ENCODE measurements around the gene LRRC26. TPM values are rescaled to one million over a fixed set of nuclear protein-coding genes. Genes with fewer than 3 reads are reported as not detected.

The LRRC26 gene
- total and polyA plus RNA-seq, 7 donors: 0.68 to 6.3 (median 1.3) TPM; not detected in 3

DNA sequence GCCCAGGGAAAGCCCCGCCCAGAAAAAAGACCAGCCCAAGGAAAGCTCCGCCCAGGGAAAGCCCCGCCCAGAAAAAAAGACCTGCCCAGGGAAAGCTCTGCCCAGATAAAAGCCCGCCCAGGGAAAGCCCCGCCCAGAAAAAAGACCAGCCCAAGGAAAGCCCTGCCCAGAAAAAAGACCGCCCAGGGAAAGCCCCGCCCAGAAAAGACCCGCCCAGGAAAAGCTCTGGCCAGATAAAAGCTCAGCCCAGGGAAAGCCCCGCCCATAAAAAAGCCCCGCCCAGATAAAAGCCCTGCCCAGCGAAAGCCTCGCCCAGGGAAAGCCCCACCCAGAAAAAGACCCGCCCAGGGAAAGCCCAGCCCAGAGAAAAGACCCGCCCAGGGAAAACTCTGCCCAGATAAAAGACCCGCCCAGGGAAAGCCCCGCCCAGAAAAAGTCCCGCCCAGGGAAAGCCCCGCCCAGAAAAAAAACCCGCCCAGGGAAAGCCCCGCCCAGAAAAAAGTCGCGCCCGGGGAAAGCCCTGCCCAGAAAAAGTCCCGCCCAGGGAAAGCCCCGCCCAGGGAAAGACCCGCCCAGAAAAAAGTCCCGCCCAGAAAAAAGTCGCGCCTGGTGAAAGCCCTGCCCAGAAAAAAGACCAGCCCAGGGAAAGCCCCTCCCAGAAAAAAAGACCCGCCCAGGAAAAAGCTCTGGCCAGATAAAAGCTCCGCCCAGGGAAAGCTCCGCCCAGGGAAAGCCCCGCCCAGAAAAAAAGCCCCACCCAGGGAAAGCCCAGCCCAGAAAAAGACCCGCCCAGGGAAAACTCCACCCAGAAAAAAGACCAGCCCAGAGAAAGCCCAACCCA, 19.0 kb downstream of the LRRC26 start:
- 18 to 35% methylated on average over 34 of the region's 34 CpGs for WGBS, 2 donors
- H3K4me3 ChIP-seq: no peak overlapping the region
- no peaks in the 10 kb centered on the region for H3K9me3 ChIP-seq
- H3K4me1 ChIP-seq: peaks cover 0 to 5% (median 0%) of the 10 kb centered on the region in 4 donors
- no peak overlapping the region for H3K27ac ChIP-seq
- TF ChIP-seq, protein P1, sequence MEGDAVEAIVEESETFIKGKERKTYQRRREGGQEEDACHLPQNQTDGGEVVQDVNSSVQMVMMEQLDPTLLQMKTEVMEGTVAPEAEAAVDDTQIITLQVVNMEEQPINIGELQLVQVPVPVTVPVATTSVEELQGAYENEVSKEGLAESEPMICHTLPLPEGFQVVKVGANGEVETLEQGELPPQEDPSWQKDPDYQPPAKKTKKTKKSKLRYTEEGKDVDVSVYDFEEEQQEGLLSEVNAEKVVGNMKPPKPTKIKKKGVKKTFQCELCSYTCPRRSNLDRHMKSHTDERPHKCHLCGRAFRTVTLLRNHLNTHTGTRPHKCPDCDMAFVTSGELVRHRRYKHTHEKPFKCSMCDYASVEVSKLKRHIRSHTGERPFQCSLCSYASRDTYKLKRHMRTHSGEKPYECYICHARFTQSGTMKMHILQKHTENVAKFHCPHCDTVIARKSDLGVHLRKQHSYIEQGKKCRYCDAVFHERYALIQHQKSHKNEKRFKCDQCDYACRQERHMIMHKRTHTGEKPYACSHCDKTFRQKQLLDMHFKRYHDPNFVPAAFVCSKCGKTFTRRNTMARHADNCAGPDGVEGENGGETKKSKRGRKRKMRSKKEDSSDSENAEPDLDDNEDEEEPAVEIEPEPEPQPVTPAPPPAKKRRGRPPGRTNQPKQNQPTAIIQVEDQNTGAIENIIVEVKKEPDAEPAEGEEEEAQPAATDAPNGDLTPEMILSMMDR (IDR thresholded peaks at IDR 0.05): no peak
- no peak for TF ChIP-seq EP300 (IDR thresholded peaks at IDR 0.05)
- TF ChIP-seq POLR2A (IDR thresholded peaks at IDR 0.05): no peak
- no peak for TF ChIP-seq POLR2AphosphoS5 (IDR thresholded peaks at IDR 0.05)
- no peaks in the 10 kb centered on the region for H3K36me3 ChIP-seq
- intact Hi-C loops (cut with DNase I): no loop called here
- H3K27me3 ChIP-seq: peaks cover 3 to 67% (median 40%) of the 10 kb centered on the region in 3 donors
- no peak for DNase-seq

DNA sequence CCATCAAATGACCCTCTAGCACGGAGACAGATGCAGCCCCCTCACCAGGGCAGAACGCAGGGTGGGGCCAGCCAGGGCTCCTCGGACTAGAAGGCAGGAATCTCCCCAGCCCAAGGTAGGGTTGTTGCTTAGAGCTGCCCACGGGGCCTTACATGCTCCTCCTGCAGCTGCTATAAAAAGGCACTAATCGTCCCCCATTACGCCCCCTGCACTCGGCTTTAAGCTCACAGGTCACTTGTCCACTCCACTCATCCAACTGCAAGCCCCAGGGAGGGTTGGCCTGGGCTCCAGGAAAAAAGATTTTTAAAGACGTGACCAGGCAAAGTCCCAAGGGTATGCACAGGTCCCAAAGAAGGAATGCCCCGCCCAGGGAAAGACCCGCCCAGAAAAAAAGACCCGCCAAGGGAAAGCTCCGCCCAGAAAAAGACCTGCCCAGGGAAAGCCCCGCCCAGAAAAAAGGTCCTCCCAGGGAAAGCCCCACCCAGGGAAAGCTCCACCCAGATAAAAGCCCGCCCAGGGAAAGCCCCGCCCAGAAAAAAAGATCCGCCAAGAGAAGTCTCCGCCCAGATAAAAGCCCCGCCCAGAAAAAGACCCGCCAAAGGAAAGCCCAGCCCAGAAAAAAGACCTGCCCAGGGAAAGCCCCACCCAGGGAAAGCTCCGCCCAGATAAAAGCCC, 19.8 kb downstream of the LRRC26 start:
- 49 to 58% methylated on average over 20 of the region's 20 CpGs for WGBS, 2 donors
- H3K27ac ChIP-seq: no peak overlapping the region
- no peak for DNase-seq
- peaks cover 0 to 5% (median 0%) of the 10 kb centered on the region in 4 donors for H3K4me1 ChIP-seq
- no peaks in the 10 kb centered on the region for H3K36me3 ChIP-seq
- H3K27me3 ChIP-seq: peaks cover 3 to 64% (median 37%) of the 10 kb centered on the region in 3 donors
- intact Hi-C loops (cut with DNase I): no loop called here
- TF ChIP-seq, protein P1 (IDR thresholded peaks at IDR 0.05): no peak
- TF ChIP-seq EP300 (IDR thresholded peaks at IDR 0.05) (no peak), POLR2A (IDR thresholded peaks at IDR 0.05) (no peak), POLR2AphosphoS5 (IDR thresholded peaks at IDR 0.05) (no peak)
- no peak overlapping the region for H3K4me3 ChIP-seq
- H3K9me3 ChIP-seq: no peaks in the 10 kb centered on the region

DNA sequence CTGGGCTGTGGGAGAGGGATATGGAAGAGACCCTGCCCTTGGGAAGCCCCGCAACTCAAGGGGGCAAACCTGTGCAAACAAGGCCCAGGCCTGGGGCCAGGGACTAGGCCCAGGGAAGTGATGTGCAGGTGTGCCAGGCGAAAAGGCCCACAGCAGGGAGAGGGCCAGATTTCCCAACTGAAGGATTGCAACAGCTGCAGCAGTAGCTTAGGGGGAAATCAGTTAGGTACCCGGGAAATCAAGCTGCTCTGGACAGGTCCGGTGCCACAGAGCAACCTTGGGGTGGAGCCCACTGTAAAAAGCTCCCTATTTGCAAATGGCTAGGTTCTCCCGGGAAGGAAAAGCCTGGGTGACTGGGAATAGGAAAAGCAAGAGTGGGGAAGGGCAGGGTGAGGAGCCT, 20.5 kb downstream of the LRRC26 start:
- intact Hi-C loops (cut with DNase I): no loop called here
- Histone ChIP-seq H3K27ac (no peak overlapping the region), H3K4me3 (no peak overlapping the region), H3K27me3 (peaks cover 3 to 60% (median 37%) of the 10 kb centered on the region in 3 donors), H3K36me3 (no peaks in the 10 kb centered on the region), H3K4me1 (peaks cover 0 to 5% (median 0%) of the 10 kb centered on the region in 4 donors), H3K9me3 (no peaks in the 10 kb centered on the region)
- TF ChIP-seq POLR2A (IDR thresholded peaks at IDR 0.05) (no peak), EP300 (IDR thresholded peaks at IDR 0.05) (no peak), POLR2AphosphoS5 (IDR thresholded peaks at IDR 0.05) (no peak)
- TF ChIP-seq, protein P1 (IDR thresholded peaks at IDR 0.05): no peak
- DNase-seq: no peak
- 67 to 81% methylated on average over 5 of the region's 5 CpGs for WGBS, 2 donors

DNA sequence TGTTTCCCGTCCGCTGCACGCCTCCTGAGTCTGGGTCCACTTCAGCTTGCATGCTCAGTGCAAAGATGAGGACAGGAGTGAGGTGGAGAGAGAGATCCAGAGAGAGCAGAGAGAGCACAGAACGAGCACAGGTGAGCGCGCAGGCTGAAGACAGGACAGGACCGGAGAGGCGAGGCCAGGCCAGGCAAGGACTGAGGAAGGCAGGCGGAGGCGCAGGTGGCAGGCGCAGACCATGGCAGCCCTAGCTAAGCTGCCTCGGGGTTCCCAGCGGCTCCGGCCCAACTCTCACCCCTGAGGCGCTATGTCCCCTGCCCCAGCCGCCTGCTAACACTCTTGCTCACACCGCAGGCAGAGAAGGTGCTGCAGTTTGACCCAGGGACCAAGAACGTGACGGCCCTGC, 21.2 kb downstream of the LRRC26 start:
- H3K4me3 ChIP-seq: no peak overlapping the region
- no peak for DNase-seq
- 86 to 87% methylated on average over 19 of the region's 19 CpGs for WGBS, 2 donors
- H3K36me3 ChIP-seq: no peaks in the 10 kb centered on the region
- H3K27me3 ChIP-seq: peaks cover 3 to 59% (median 38%) of the 10 kb centered on the region in 3 donors
- H3K27ac ChIP-seq: no peak overlapping the region
- intact Hi-C loops (cut with DNase I): no loop called here
- no peaks in the 10 kb centered on the region for H3K9me3 ChIP-seq
- H3K4me1 ChIP-seq: peaks cover 0 to 5% (median 0%) of the 10 kb centered on the region in 4 donors
- no peak for TF ChIP-seq EP300 (IDR thresholded peaks at IDR 0.05)
- no peak for TF ChIP-seq POLR2AphosphoS5 (IDR thresholded peaks at IDR 0.05)
- TF ChIP-seq POLR2A (IDR thresholded peaks at IDR 0.05): no peak
- TF ChIP-seq, protein P1 (IDR thresholded peaks at IDR 0.05): no peak

All from sigmoid colon (tissue), 7 donors.